Panc1 (cell line): ENCODE results near the gene MLH3. TPM values are rescaled to one million over a fixed set of nuclear protein-coding genes. Genes with fewer than 3 reads are reported as not detected.
A peak's percentile ranks its signal among the peaks of the same experiment; 100 is the strongest.

Experiments used
- ATAC-seq: fragments of 200-7000 bp; cut with Tn5 transposase; 2 replicates; pipeline ENCODE4 v1.9.1; 2020; ENCODE audit warnings: mild to moderate bottlenecking, moderate library complexity
- BruUV-seq: library from RNA; stranded (reverse); fragments of 400-500 nt; replicated peaks from 2 replicates; lab custom pipeline; 2021; lab: Mats Ljungman, UMichigan
- CTCF ChIA-PET: fragments of 300-600 bp; sonication (Branson Sonifier 250); formaldehyde crosslinking; loops from one replicate; lab custom pipeline; 2022; ENCODE audit warnings: antibody characterized with exemption; lab: Charles Lee
- POLR2A ChIA-PET: fragments of 300-600 bp; sonication (Branson Sonifier 250); formaldehyde crosslinking; loops from one replicate; lab custom pipeline; 2022; ENCODE audit warnings: antibody characterized with exemption; lab: Charles Lee
- DNase-seq: peaks from one replicate; pipeline ENCODE4 v3.0.0-alpha.2; 2010; ENCODE audit warnings: low read depth, low spot score
- H3K27ac ChIP-seq: 2 replicates; pipeline ENCODE4 v1.5.1; 2011; ENCODE audit warnings: mild to moderate bottlenecking, low read length, inconsistent platforms
- H3K27me3 ChIP-seq: fragments of 200-500 bp; sonication (Bioruptor generic); 2 replicates; pipeline ENCODE4 v1.6.0; 2014; ENCODE audit warnings: low read length, inconsistent platforms; ENCODE audit not compliant: control insufficient read depth, insufficient read depth
- H3K36me3 ChIP-seq: fragments of 200-500 bp; sonication (Bioruptor generic); 2 replicates; pipeline ENCODE4 v1.5.1; 2014; ENCODE audit warnings: inconsistent platforms, mild to moderate bottlenecking, low read length, moderate library complexity; ENCODE audit not compliant: control insufficient read depth, insufficient read depth
- H3K4me1 ChIP-seq: 2 replicates; pipeline ENCODE4 v1.5.1; 2011; ENCODE audit warnings: inconsistent platforms, mild to moderate bottlenecking, low read length, moderate library complexity; ENCODE audit not compliant: control insufficient read depth, insufficient read depth
- H3K4me3 ChIP-seq, 2 experiments: 2 replicates each; pipeline ENCODE4 v1.5.1; 2011 to 2012; ENCODE audit warnings: low read depth in 2 of 2, low read length in 2 of 2, mild to moderate bottlenecking in 2 of 2, inconsistent platforms in 1 of 2, moderate library complexity in 1 of 2
- H3K9me3 ChIP-seq: fragments of 200-500 bp; sonication (Bioruptor generic); 2 replicates; pipeline ENCODE4 v1.5.1; 2014; ENCODE audit warnings: low read depth, mild to moderate bottlenecking, inconsistent platforms, low read length, moderate library complexity; ENCODE audit not compliant: control insufficient read depth, insufficient read depth
- CTCF ChIP-seq: fragments of 450-650 bp; IDR thresholded peaks from 2 replicates; pipeline ENCODE4 v1.5.1; 2017; ENCODE audit warnings: mild to moderate bottlenecking
- POLR2AphosphoS5 ChIP-seq: IDR thresholded peaks from 2 replicates; pipeline ENCODE4 v1.6.1; 2012; ENCODE audit warnings: mild to moderate bottlenecking, low read depth, low read length, moderate library complexity
- REST ChIP-seq, 2 experiments: IDR thresholded peaks; 2 replicates each; pipeline ENCODE4 v1.6.1; 2011 to 2012; ENCODE audit warnings: low read depth in 2 of 2, control low read depth in 1 of 2, low read length in 1 of 2, mild to moderate bottlenecking in 1 of 2, moderate library complexity in 1 of 2; ENCODE audit not compliant: insufficient read depth in 1 of 2
- SIN3A ChIP-seq: IDR thresholded peaks from 2 replicates; pipeline ENCODE4 v1.6.1; 2012; ENCODE audit warnings: low read depth, mild to moderate bottlenecking, low read length, moderate library complexity, borderline replicate concordance; ENCODE audit not compliant: insufficient read depth
- TCF7L2 ChIP-seq: IDR thresholded peaks from 2 replicates; pipeline ENCODE4 v1.6.1; 2011; ENCODE audit warnings: mild to moderate bottlenecking, low read depth, low read length, inconsistent platforms
- in situ Hi-C: cut with HindIII; loops from 2 replicates; pipeline ENCODE4 v1.10.0; 2016; ENCODE audit warnings: low sequenced_read_pairs, low pct_unique_long_range_greater_than_20kb
- intact Hi-C: fragments of 100-400 bp; cut with micrococcal nuclease; formaldehyde crosslinking; loops from one replicate; pipeline ENCODE4 v1.10.0; 2022; ENCODE audit not compliant: unreplicated experiment
- total RNA-seq: library from RNA; stranded (reverse); gene quantifications from one replicate; pipeline ENCODE4 v1.2.1, GENCODE V29; 2021; ENCODE audit not compliant: unreplicated experiment

The MLH3 gene
- total RNA-seq, 1 experiment from 2014 or later: 17.0 TPM

GRCh38 chr14:75002392-75003249, 48.6 kb downstream of the MLH3 start, which contains the start of gene EIF2B2:
TSS of gene EIF2B2 (plus strand) at chr14:75002921. CDS start at chr14:75002991, 70 bp downstream.
- peak within 1 kb of the TSS; percentile 86 to 92 for H3K4me3 ChIP-seq
- H3K9me3 ChIP-seq: no peaks in the 10 kb centered on the region; the same call in 1 of the 2 replicates
- ATAC-seq (peak; percentile 100), DNase-seq (peak; percentile 86)
- peaks cover 8% of the 10 kb centered on the region; the same call in 1 of the 2 replicates for H3K4me1 ChIP-seq
- peak within 1 kb of the TSS; percentile 89 for H3K27ac ChIP-seq
- POLR2A ChIA-PET: no interaction called here
- in situ Hi-C loops (no loop called here), intact Hi-C loops (loop anchor here (10.0 kb wide), 1 partner anchor 58 kb away; no protein-coding TSS in a partner anchor)
- TF ChIP-seq POLR2AphosphoS5: peak; percentile 34
- TF ChIP-seq CTCF: no peak
- TF ChIP-seq TCF7L2: no peak
- 0 out of 2 replicates have a peak, but pooled peaks have one; percentile 56 for TF ChIP-seq SIN3A
- TF ChIP-seq REST (IDR thresholded peaks at IDR 0.05; ENCODE audit: insufficient read depth in 1 of 2, low read depth in 2 of 2, low read length in 1 of 2): no peak
- CTCF ChIA-PET: no interaction called here
- H3K36me3 ChIP-seq: peaks cover 8% of the 10 kb centered on the region
- H3K27me3 ChIP-seq: no peaks in the 10 kb centered on the region
- BruUV-seq: no TSS peak

GRCh38 chr14:75001899-75002298, 49.4 kb downstream of the MLH3 start:
- in situ Hi-C loops (no loop called here), intact Hi-C loops (loop anchor here (10.0 kb wide), 1 partner anchor 57 kb away; no protein-coding TSS in a partner anchor)
- CTCF ChIA-PET: no interaction called here
- DNase-seq (no peak), ATAC-seq (no peak; the same call in 1 of the 2 replicates)
- no peaks in the 10 kb centered on the region for H3K27me3 ChIP-seq
- H3K36me3 ChIP-seq: peaks cover 5% of the 10 kb centered on the region
- POLR2A ChIA-PET: interaction anchor here (0.6 kb wide), 1 partner anchor 517 kb away, joined by 3 read pairs; no protein-coding TSS in a partner anchor
- BruUV-seq: no TSS peak
- peaks cover 8% of the 10 kb centered on the region; the same call in 1 of the 2 replicates for H3K4me1 ChIP-seq
- no peaks in the 10 kb centered on the region; the same call in 1 of the 2 replicates for H3K9me3 ChIP-seq
- peak overlapping the region; percentile 89 for H3K27ac ChIP-seq
- H3K4me3 ChIP-seq: peak overlapping the region; percentile 86 to 92
- TF ChIP-seq SIN3A: no peak
- TF ChIP-seq CTCF: no peak
- no peak for TF ChIP-seq TCF7L2
- TF ChIP-seq REST (IDR thresholded peaks at IDR 0.05; ENCODE audit: insufficient read depth in 1 of 2, low read depth in 2 of 2, low read length in 1 of 2): no peak
- TF ChIP-seq POLR2AphosphoS5: no peak
